ENCODE measurements around the gene TADA2B.

- TF ChIP-seq POLR2A (IDR thresholded peaks at IDR 0.05) = no peak
- TF ChIP-seq CTCF (IDR thresholded peaks at IDR 0.05) = no peak
Measured at GRCh38 chr4:7087036-7087435, 43.9 kb downstream of the TADA2B start.
